CD14-positive monocyte (primary cell): ENCODE data around the gene ZNF652. TPM values are rescaled to one million over a fixed set of nuclear protein-coding genes. Genes with fewer than 3 reads are reported as not detected.

ENCODE experiments used
- DNase-seq, 3 donors: peaks; one replicate each; pipeline ENCODE4 v3.0.0-alpha.2; 2011 to 2022
- H2AFZ ChIP-seq: 2 replicates; pipeline ENCODE4 v1.6.0; 2012; ENCODE audit warnings: mild to moderate bottlenecking, low read depth, low read length, inconsistent platforms; ENCODE audit not compliant: insufficient read depth, poor library complexity, severe bottlenecking
- H3K27ac ChIP-seq, 2 donors: 1 replicate in 1 of 2; 2 replicates in 1 of 2; pipeline ENCODE4 v1.5.1; 2012 to 2013; ENCODE audit warnings: low read length in 2 of 2, control low read depth in 1 of 2, inconsistent platforms in 1 of 2, low read depth in 1 of 2, mild to moderate bottlenecking in 1 of 2
- H3K27me3 ChIP-seq, 2 donors: one replicate each; pipeline versions ENCODE4 v1.6.0 to v1.6.1; 2011 to 2013; ENCODE audit warnings: low read length in 2 of 2; ENCODE audit not compliant: control insufficient read depth in 2 of 2, insufficient read depth in 2 of 2
- H3K36me3 ChIP-seq, 2 donors: replicated peaks in 1 of 2; 1 replicate in 1 of 2; 2 replicates in 1 of 2; pipeline versions ENCODE4 v1.5.1 to v1.6.1; 2012 to 2013; ENCODE audit warnings: low read length in 2 of 2, control low read depth in 1 of 2, inconsistent platforms in 1 of 2, mild to moderate bottlenecking in 1 of 2; ENCODE audit not compliant: insufficient read depth in 2 of 2, control insufficient read depth in 1 of 2
- H3K4me1 ChIP-seq, 2 donors: 1 replicate in 1 of 2; 2 replicates in 1 of 2; pipeline versions ENCODE4 v1.5.1 to v1.6.1; 2012 to 2013; ENCODE audit warnings: low read length in 2 of 2, control low read depth in 1 of 2, inconsistent platforms in 1 of 2, mild to moderate bottlenecking in 1 of 2, moderate library complexity in 1 of 2; ENCODE audit not compliant: insufficient read depth in 2 of 2, control insufficient read depth in 1 of 2
- H3K4me2 ChIP-seq: replicated peaks from 2 replicates; pipeline ENCODE3; 2012; ENCODE audit warnings: low read length, moderate library complexity, mild to moderate bottlenecking; ENCODE audit not compliant: poor library complexity, severe bottlenecking; ENCODE audit errors: extremely low read depth
- H3K4me3 ChIP-seq, 3 experiments: fragments of 200-600 bp in 1 of 3; sonication (generic) in 1 of 3; replicated peaks in 1 of 3; 1 replicate in 2 of 3; 2 replicates in 1 of 3; pipeline ENCODE4 v1.5.1; 2011 to 2013; ENCODE audit warnings: low read length in 3 of 3, mild to moderate bottlenecking in 3 of 3, control low read depth in 2 of 3, low read depth in 2 of 3, inconsistent platforms in 1 of 3, moderate library complexity in 1 of 3
- H3K79me2 ChIP-seq: 2 replicates; pipeline ENCODE4 v1.6.0; 2012; ENCODE audit warnings: mild to moderate bottlenecking, control low read depth, inconsistent platforms, low read length, moderate library complexity; ENCODE audit not compliant: insufficient read depth
- H3K9ac ChIP-seq: 2 replicates; pipeline ENCODE4 v1.6.0; 2017; ENCODE audit warnings: low read length, mild to moderate bottlenecking; ENCODE audit not compliant: insufficient read depth, poor library complexity, severe bottlenecking
- H3K9me3 ChIP-seq, 2 donors: replicated peaks in 1 of 2; 1 replicate in 1 of 2; 2 replicates in 1 of 2; pipeline versions ENCODE4 v1.5.1 to v1.6.1; 2012 to 2013; ENCODE audit warnings: low read length in 2 of 2, control low read depth in 1 of 2; ENCODE audit not compliant: control insufficient read depth in 1 of 2, insufficient read depth in 1 of 2
- H4K20me1 ChIP-seq: 2 replicates; pipeline ENCODE4 v1.6.0; 2012; ENCODE audit warnings: mild to moderate bottlenecking, low read length, control low read depth, moderate library complexity; ENCODE audit not compliant: insufficient read depth
- H3K27ac Mint-ChIP-seq, 7 donors: one replicate each; pipeline ENCODE4 v1.8.0; 2020; ENCODE audit warnings: mild to moderate bottlenecking in 7 of 7, mixed read lengths in 7 of 7, moderate library complexity in 6 of 7, inconsistent platforms in 2 of 7
- H3K27me3 Mint-ChIP-seq, 3 donors: one replicate each; pipeline ENCODE4 v1.8.0; 2021 to 2022; ENCODE audit warnings: low read depth in 3 of 3, mild to moderate bottlenecking in 3 of 3, mixed read lengths in 3 of 3, moderate library complexity in 3 of 3, inconsistent platforms in 1 of 3
- H3K36me3 Mint-ChIP-seq, 2 donors: one replicate each; pipeline ENCODE4 v1.8.0; 2020; ENCODE audit warnings: mixed read lengths in 2 of 2, inconsistent platforms in 1 of 2, mild to moderate bottlenecking in 1 of 2
- H3K4me1 Mint-ChIP-seq: one replicate; pipeline ENCODE4 v1.8.0; 2020; ENCODE audit warnings: mild to moderate bottlenecking, mixed read lengths
- H3K4me3 Mint-ChIP-seq, 2 donors: one replicate each; pipeline ENCODE4 v1.8.0; 2020; ENCODE audit warnings: mild to moderate bottlenecking in 2 of 2, mixed read lengths in 2 of 2, moderate library complexity in 1 of 2
- H3K9me3 Mint-ChIP-seq, 7 donors: one replicate each; pipeline ENCODE4 v1.8.0; 2020 to 2022; ENCODE audit warnings: mixed read lengths in 7 of 7, mild to moderate bottlenecking in 6 of 7, moderate library complexity in 6 of 7, inconsistent platforms in 2 of 7
- WGBS: methylation state at CpG from one replicate; pipeline ENCODE4 v1.1.5; 2013; ENCODE audit warnings: missing lambda C conversion rate; ENCODE audit not compliant: insufficient coverage; 5-methylcytosine and 5-hydroxymethylcytosine counted together
- intact Hi-C, 2 donors: fragments of 100-400 bp; cut with micrococcal nuclease; formaldehyde crosslinking; loops; one replicate each; pipeline versions ENCODE4 v1.15.0 to v1.15.1; 2023
- polyA plus RNA-seq, 3 donors: library from polyadenylated mRNA; depleted of rRNA in 1 of 3; unstranded in 2 of 3; stranded (reverse) in 1 of 3; fragments of 300-500 nt in 2 of 3; fragments of >200 nt in 1 of 3; fragmentation: Illumina TruSeq in 2 of 3; gene quantifications; 1 replicate in 2 of 3; 2 replicates in 1 of 3; pipeline ENCODE4 v1.2.3, GENCODE V29; 2012 to 2021
- TF ChIP-seq, protein P1 (sequence below): fragments of 200-600 bp; IDR thresholded peaks from one replicate; pipeline ENCODE4 v1.8.0; 2022; ENCODE audit warnings: antibody characterized with exemption, mild to moderate bottlenecking

Gene ZNF652
- polyA plus RNA-seq, 3 donors = 16.9 to 19.8 (median 18.8) TPM

DNA sequence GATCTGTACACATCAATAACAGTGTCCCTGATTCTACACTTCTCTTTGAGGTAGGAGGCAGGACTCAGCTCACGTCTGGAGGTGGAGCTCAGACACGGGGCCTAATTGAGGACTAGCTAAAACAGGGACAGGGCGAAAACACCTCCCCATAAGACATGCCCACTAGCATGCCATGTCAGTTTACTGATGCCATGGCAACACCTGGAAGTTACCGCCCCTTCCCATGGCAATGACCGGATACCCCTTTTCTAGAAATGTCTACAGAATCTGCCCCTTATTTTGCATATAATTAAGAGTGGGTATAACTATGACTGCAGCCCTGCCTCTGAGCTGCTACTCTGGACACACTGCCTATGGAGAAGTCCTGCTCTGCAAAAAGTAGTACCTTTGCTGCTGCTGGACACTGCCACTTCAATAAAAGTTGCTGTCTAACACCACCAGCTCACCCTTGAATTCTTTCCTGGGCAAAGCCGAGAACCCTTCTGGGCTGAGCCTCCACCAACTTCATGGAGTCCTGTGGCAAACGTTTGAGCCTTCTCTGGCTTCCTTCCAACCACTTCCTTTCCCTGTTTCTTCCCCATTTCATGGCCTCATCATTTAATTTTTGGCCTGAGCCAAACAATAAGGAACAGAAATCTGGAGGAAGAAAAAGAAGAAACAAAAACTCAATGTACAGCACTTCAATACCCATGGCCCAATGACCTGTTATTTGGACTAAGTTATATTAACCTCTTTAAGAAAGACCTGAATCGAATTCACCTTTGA is 31.6 kb upstream of the ZNF652 start:
- H3K36me3 ChIP-seq = no peaks in the 10 kb centered on the region
- H3K79me2 ChIP-seq = no peaks in the 10 kb centered on the region
- H4K20me1 ChIP-seq = no peaks in the 10 kb centered on the region
- no peaks in the 10 kb centered on the region for H3K36me3 Mint-ChIP-seq
- peak overlapping the region in 1 of 3 experiments; percentile 59 for H3K4me3 ChIP-seq
- peaks cover 66% of the 10 kb centered on the region in 2 donors for H3K4me1 ChIP-seq
- peaks cover 70% of the 10 kb centered on the region for H3K4me1 Mint-ChIP-seq
- 44% methylated on average over 2 of the region's 8 CpGs for WGBS
- TF ChIP-seq, protein P1, sequence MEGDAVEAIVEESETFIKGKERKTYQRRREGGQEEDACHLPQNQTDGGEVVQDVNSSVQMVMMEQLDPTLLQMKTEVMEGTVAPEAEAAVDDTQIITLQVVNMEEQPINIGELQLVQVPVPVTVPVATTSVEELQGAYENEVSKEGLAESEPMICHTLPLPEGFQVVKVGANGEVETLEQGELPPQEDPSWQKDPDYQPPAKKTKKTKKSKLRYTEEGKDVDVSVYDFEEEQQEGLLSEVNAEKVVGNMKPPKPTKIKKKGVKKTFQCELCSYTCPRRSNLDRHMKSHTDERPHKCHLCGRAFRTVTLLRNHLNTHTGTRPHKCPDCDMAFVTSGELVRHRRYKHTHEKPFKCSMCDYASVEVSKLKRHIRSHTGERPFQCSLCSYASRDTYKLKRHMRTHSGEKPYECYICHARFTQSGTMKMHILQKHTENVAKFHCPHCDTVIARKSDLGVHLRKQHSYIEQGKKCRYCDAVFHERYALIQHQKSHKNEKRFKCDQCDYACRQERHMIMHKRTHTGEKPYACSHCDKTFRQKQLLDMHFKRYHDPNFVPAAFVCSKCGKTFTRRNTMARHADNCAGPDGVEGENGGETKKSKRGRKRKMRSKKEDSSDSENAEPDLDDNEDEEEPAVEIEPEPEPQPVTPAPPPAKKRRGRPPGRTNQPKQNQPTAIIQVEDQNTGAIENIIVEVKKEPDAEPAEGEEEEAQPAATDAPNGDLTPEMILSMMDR = no peak
- H2AFZ ChIP-seq = peak overlapping the region; percentile 36
- no peaks in the 10 kb centered on the region for H3K9me3 ChIP-seq
- DNase-seq = peak; percentile 41 to 72 (median 42)
- peak overlapping the region; percentile 62 for H3K4me2 ChIP-seq
- H3K4me3 Mint-ChIP-seq = peak overlapping the region; percentile 58 to 78
- H3K27ac Mint-ChIP-seq = peak overlapping the region; percentile 31 to 89 (median 82)
- H3K27me3 Mint-ChIP-seq = no peaks in the 10 kb centered on the region
- H3K27me3 ChIP-seq = no peaks in the 10 kb centered on the region
- peak overlapping the region; percentile 17 to 66 for H3K27ac ChIP-seq
- intact Hi-C loops = loop anchor here in 1 of 2 donors (2.0 to 5.0 kb wide), 2 partner anchors 79 to 211 kb away; no protein-coding TSS in a partner anchor
- H3K9ac ChIP-seq = no peak overlapping the region
- no peaks in the 10 kb centered on the region for H3K9me3 Mint-ChIP-seq

DNA sequence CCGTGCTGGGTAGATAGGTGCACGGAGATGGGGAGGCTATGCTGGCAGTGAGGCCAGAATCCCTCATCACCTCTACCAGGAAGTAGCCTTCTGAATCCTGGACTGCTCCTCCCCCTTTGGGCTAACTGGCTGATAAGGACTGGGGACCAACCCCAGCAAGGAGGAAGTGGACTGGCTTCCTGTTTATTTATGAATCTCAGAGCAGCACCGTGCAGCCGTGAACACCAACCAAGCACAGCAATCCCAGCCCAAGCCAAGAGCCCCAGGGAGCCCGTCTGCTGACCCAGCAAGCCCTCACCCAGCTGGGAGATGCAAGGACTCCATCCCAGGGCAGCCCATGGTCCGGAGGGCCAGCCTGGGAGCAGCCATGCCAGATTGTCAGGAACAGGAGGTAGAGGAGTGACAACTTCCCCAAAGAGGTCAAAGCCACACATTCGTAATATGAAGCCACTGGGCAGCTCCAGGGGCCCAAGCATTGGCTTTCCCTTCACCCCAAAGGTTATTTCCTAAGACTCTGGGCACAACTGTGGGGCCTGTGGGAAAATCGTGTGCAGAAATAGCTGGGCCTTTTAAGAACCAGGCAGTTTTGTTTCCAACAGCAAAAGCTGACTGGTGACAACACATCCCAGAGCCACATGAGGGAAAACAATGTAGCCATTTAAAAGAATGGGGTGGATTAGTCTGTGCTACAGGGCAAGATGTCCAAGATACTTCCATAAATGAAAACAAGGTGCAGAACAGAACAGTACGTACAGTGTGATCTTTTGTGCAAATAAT is 28.7 kb upstream of the ZNF652 start:
- peaks cover 0 to 2% of the 10 kb centered on the region in 2 donors for H3K36me3 Mint-ChIP-seq

More for the DNA sequence above, 28.7 kb upstream of the ZNF652 start:
- H3K4me2 ChIP-seq = peak overlapping the region; percentile 73
- peak overlapping the region; percentile 37 to 72 (median 61) for H3K4me3 ChIP-seq
- no peaks in the 10 kb centered on the region for H3K27me3 ChIP-seq
- no peaks in the 10 kb centered on the region for H3K36me3 ChIP-seq
- peak overlapping the region; percentile 79 for H3K9ac ChIP-seq
- 80% methylated on average over 2 of the region's 9 CpGs for WGBS
- peak; percentile 75 to 90 (median 86) for DNase-seq
- peaks cover 75 to 78% of the 10 kb centered on the region in 2 donors for H3K4me1 ChIP-seq
- Mint-ChIP-seq H3K27me3 (peaks cover 0 to 2% (median 1%) of the 10 kb centered on the region in 3 donors), H3K27ac (peak overlapping the region; percentile 93 to 99 (median 99)), H3K9me3 (peaks cover 0 to 4% (median 0%) of the 10 kb centered on the region in 7 donors), H3K4me3 (peak overlapping the region; percentile 91 to 96), H3K4me1 (peaks cover 73% of the 10 kb centered on the region)
- peak overlapping the region; percentile 96 for H2AFZ ChIP-seq
- no peaks in the 10 kb centered on the region for H4K20me1 ChIP-seq
- peak overlapping the region; percentile 89 to 97 for H3K27ac ChIP-seq
- H3K9me3 ChIP-seq = no peaks in the 10 kb centered on the region
- H3K79me2 ChIP-seq = no peaks in the 10 kb centered on the region
- intact Hi-C loops = loop anchor here in 1 of 2 donors (5.0 kb wide), 1 partner anchor 208 kb away; no protein-coding TSS in a partner anchor
- TF ChIP-seq, protein P1 = no peak
